Measurements from ENCODE around the gene MYCT1.

The MYCT1 gene

GRCh38 chr6:152697634-152698033 lies at the start of gene MYCT1:
TSS of gene MYCT1 (plus strand) at chr6:152697897. CDS start at chr6:152697903, 6 bp downstream.
- in situ Hi-C loops (cut with HindIII; ENCODE audit: low sequenced_read_pairs) = no loop called here
- no peak within 1 kb of the TSS for H3K4me3 ChIP-seq (ENCODE audit: low read depth, low read length)
- DNase-seq (ENCODE audit: low read depth, low spot score) = no peak
- no peak for TF ChIP-seq CTCF (IDR thresholded peaks at IDR 0.05; ENCODE audit: low read depth, low read length)

GRCh38 chr6:152648105-152648504 lies 49.6 kb upstream of the MYCT1 start:
- DNase-seq (ENCODE audit: low read depth, low spot score) = no peak
- no peak overlapping the region for H3K4me3 ChIP-seq (ENCODE audit: low read depth, low read length)
- in situ Hi-C loops (cut with HindIII; ENCODE audit: low sequenced_read_pairs) = no loop called here
- TF ChIP-seq CTCF (IDR thresholded peaks at IDR 0.05; ENCODE audit: low read depth, low read length) = no peak

GRCh38 chr6:152651986-152652385 lies 45.7 kb upstream of the MYCT1 start:
- in situ Hi-C loops (cut with HindIII; ENCODE audit: low sequenced_read_pairs) = no loop called here
- DNase-seq (ENCODE audit: low read depth, low spot score) = peak; percentile 51
- TF ChIP-seq CTCF (IDR thresholded peaks at IDR 0.05; ENCODE audit: low read depth, low read length) = no peak
- no peak overlapping the region for H3K4me3 ChIP-seq (ENCODE audit: low read depth, low read length)

- no peak overlapping the region for H3K4me3 ChIP-seq (ENCODE audit: low read depth, low read length)
- in situ Hi-C loops (cut with HindIII; ENCODE audit: low sequenced_read_pairs) = no loop called here
- no peak for TF ChIP-seq CTCF (IDR thresholded peaks at IDR 0.05; ENCODE audit: low read depth, low read length)
- no peak for DNase-seq (ENCODE audit: low read depth, low spot score)
Observed at GRCh38 chr6:152661776-152662175, 35.9 kb upstream of the MYCT1 start.

- peak; percentile 49 for DNase-seq (ENCODE audit: low read depth, low spot score)
- TF ChIP-seq CTCF (IDR thresholded peaks at IDR 0.05; ENCODE audit: low read depth, low read length) = peak; percentile 41
- in situ Hi-C loops (cut with HindIII; ENCODE audit: low sequenced_read_pairs) = no loop called here
- no peak overlapping the region for H3K4me3 ChIP-seq (ENCODE audit: low read depth, low read length)
Observed at GRCh38 chr6:152669895-152670294, 27.8 kb upstream of the MYCT1 start.

GRCh38 chr6:152671171-152671570 lies 26.5 kb upstream of the MYCT1 start:
- no peak for TF ChIP-seq CTCF (IDR thresholded peaks at IDR 0.05; ENCODE audit: low read depth, low read length)
- no peak for DNase-seq (ENCODE audit: low read depth, low spot score)
- in situ Hi-C loops (cut with HindIII; ENCODE audit: low sequenced_read_pairs) = no loop called here
- H3K4me3 ChIP-seq (ENCODE audit: low read depth, low read length) = no peak overlapping the region

- in situ Hi-C loops (cut with HindIII; ENCODE audit: low sequenced_read_pairs) = no loop called here
- no peak for TF ChIP-seq CTCF (IDR thresholded peaks at IDR 0.05; ENCODE audit: low read depth, low read length)
- no peak for DNase-seq (ENCODE audit: low read depth, low spot score)
- no peak overlapping the region for H3K4me3 ChIP-seq (ENCODE audit: low read depth, low read length)
Observed at GRCh38 chr6:152673236-152673635, 24.5 kb upstream of the MYCT1 start.
